K562 (cell line): ENCODE measurements around the gene TBC1D25. TPM values are rescaled to one million over a fixed set of nuclear protein-coding genes. Genes with fewer than 3 reads are reported as not detected.

Source experiments
- ATF3 ChIP-seq, 2 experiments: fragments of 450-650 bp in 1 of 2; sonication (generic) in 1 of 2; formaldehyde crosslinking in 1 of 2; IDR thresholded peaks in 1 of 2; conservative IDR thresholded peaks in 1 of 2; 2 replicates each; pipeline versions ENCODE4 v1.6.1 to v1.8.1; 2016 to 2023; ENCODE audit warnings: mild to moderate bottlenecking in 2 of 2, moderate library complexity in 2 of 2, inconsistent platforms in 1 of 2, missing genetic modification reagents in 1 of 2
- BRCA1 ChIP-seq, 2 experiments: fragments of 450-650 bp in 1 of 2; sonication (generic) in 1 of 2; formaldehyde crosslinking in 1 of 2; IDR thresholded peaks; 2 replicates each; pipeline versions ENCODE4 v1.5.0 to v1.6.1; 2017 to 2020; ENCODE audit warnings: mild to moderate bottlenecking in 1 of 2, missing genetic modification reagents in 1 of 2
- E4F1 ChIP-seq: fragments of 250-450 bp; sonication (Bioruptor Pico); IDR thresholded peaks from 2 replicates; pipeline ENCODE4 v1.5.0; 2021; ENCODE audit warnings: mild to moderate bottlenecking, borderline replicate concordance
- GTF2F1 ChIP-seq: IDR thresholded peaks from 2 replicates; pipeline ENCODE4 v1.6.1; 2011; ENCODE audit warnings: low read depth, low read length, improper control_type of control experiment
- HCFC1 ChIP-seq: IDR thresholded peaks from 2 replicates; pipeline ENCODE4 v1.6.1; 2012; ENCODE audit warnings: low read depth, low read length, improper control_type of control experiment
- HDAC1 ChIP-seq, 2 experiments: fragments of 450-650 bp; IDR thresholded peaks; 2 replicates each; pipeline ENCODE4 v1.6.1; 2016 to 2017; ENCODE audit warnings: inconsistent platforms in 1 of 2, mild to moderate bottlenecking in 1 of 2, moderate library complexity in 1 of 2
- KLF1 ChIP-seq: fragments of 450-650 bp; IDR thresholded peaks from 2 replicates; pipeline ENCODE4 v1.6.1; 2016; ENCODE audit warnings: missing genetic modification characterization, missing compliant biosample characterization
- NONO ChIP-seq, 2 experiments: fragments of 200-400 bp in 1 of 2; fragments of 450-650 bp in 1 of 2; formaldehyde crosslinking in 1 of 2; IDR thresholded peaks; 2 replicates each; pipeline ENCODE4 v1.6.1; 2017; ENCODE audit warnings: low read depth in 2 of 2, mild to moderate bottlenecking in 2 of 2, moderate library complexity in 2 of 2, low read length in 1 of 2
- PHF8 ChIP-seq: fragments of 200-600 bp; sonication (generic); IDR thresholded peaks from 2 replicates; pipeline ENCODE4 v1.6.1; 2012; ENCODE audit warnings: mixed run types, mild to moderate bottlenecking, inconsistent platforms, low read length, moderate library complexity, borderline replicate concordance
- PREB ChIP-seq: sonication (generic); formaldehyde crosslinking; IDR thresholded peaks from 2 replicates; pipeline ENCODE4 v1.8.1; 2023; ENCODE audit warnings: mild to moderate bottlenecking, missing genetic modification reagents
- USF1 ChIP-seq: sonication (generic); formaldehyde crosslinking; IDR thresholded peaks from 2 replicates; pipeline ENCODE4 v1.9.0; 2022; ENCODE audit warnings: mild to moderate bottlenecking, missing genetic modification reagents
- ZNF609 ChIP-seq: sonication (generic); formaldehyde crosslinking; IDR thresholded peaks from 2 replicates; pipeline ENCODE4 v1.8.1; 2023; ENCODE audit warnings: missing genetic modification reagents, mild to moderate bottlenecking, borderline replicate concordance
- ZNF699 ChIP-seq: fragments of 250-450 bp; sonication (Bioruptor Pico); IDR thresholded peaks from 2 replicates; pipeline ENCODE4 v1.8.0; 2021; ENCODE audit warnings: mild to moderate bottlenecking, moderate library complexity; ENCODE audit not compliant: insufficient replicate concordance
- ZNF740 ChIP-seq, 3 experiments: fragments of 200-800 bp in 1 of 3; sonication (Bioruptor generic) in 1 of 3; sonication (generic) in 1 of 3; formaldehyde crosslinking in 1 of 3; IDR thresholded peaks; 2 replicates each; pipeline versions ENCODE4 v1.6.1 to v1.8.0; 2016 to 2022; ENCODE audit warnings: mild to moderate bottlenecking in 2 of 3, missing compliant biosample characterization in 2 of 3, missing genetic modification characterization in 2 of 3, missing genetic modification reagents in 1 of 3
- polyA plus RNA-seq, 8 experiments: library from polyadenylated mRNA; depleted of rRNA in 4 of 8; stranded (reverse) in 5 of 8; unstranded in 3 of 8; fragments of >200 nt; fragmentation: Nextera tagmentation in 2 of 8; fragmentation: Illumina TruSeq in 1 of 8; extraction: Ambion mirVana in 2 of 8; extraction: Trizol in 1 of 8; gene quantifications; 2 replicates each; pipeline versions ENCODE4 v1.2.1 to v1.2.3, GENCODE V29; 2011 to 2014; ENCODE audit warnings: inconsistent platforms in 1 of 8, missing spikeins in 1 of 8
- total RNA-seq, 7 experiments: library from RNA; depleted of rRNA in 6 of 7; stranded (reverse); fragments of >200 nt in 6 of 7; fragmentation: Illumina TruSeq in 2 of 7; extraction: Trizol in 2 of 7; gene quantifications; 2 replicates each; pipeline versions ENCODE4 v1.2.1 to v1.2.3, GENCODE V29; 2011 to 2021; ENCODE audit warnings: low replicate concordance in 1 of 7

The TBC1D25 gene
- total and polyA plus RNA-seq, 9 of the 15 experiments (the other 6 are each of a cell fraction or from before 2014, with no cell fraction given) = 0.62 to 10.6 (median 3.9) TPM

GRCh38 chrX:48591255-48591791 is 51.8 kb downstream of the TBC1D25 start (continued):
- TF ChIP-seq ZNF740 (CRISPR knock-in tag; IDR thresholded peaks at IDR 0.05) = no peak
- TF ChIP-seq ZNF740 (tag; IDR thresholded peaks at IDR 0.05) = no peak
- no peak for TF ChIP-seq PREB
- TF ChIP-seq ATF3 (IDR thresholded peaks at IDR 0.05) = peak; percentile 56
- TF ChIP-seq ATF3 (CRISPR knock-in tag; conservative IDR thresholded peaks at IDR 0.05) = no peak
- TF ChIP-seq ZNF609 = no peak
- no peak for TF ChIP-seq ZNF699
- no peak for TF ChIP-seq HCFC1
- TF ChIP-seq E4F1 (CRISPR knock-in tag) = no peak
- TF ChIP-seq USF1 = no peak
- no peak for TF ChIP-seq HDAC1 (IDR thresholded peaks at IDR 0.05)
- TF ChIP-seq PHF8 = no peak
- TF ChIP-seq NONO (IDR thresholded peaks at IDR 0.05; ENCODE audit: low read depth in 2 of 2, low read length in 1 of 2) = no peak
- no peak for TF ChIP-seq BRCA1 (IDR thresholded peaks at IDR 0.05)
- TF ChIP-seq BRCA1 (CRISPR knock-in tag; IDR thresholded peaks at IDR 0.05) = no peak
- TF ChIP-seq KLF1 (tag) = no peak
- TF ChIP-seq GTF2F1 = no peak
